ENCODE results near the gene DNMT3L. TPM values are rescaled to one million over a fixed set of nuclear protein-coding genes. Genes with fewer than 3 reads are reported as not detected.
A peak's percentile ranks its signal among the peaks of the same experiment; 100 is the strongest.

The DNMT3L gene
- total RNA-seq, 4 donors from 2014 or later = not detected

DNA sequence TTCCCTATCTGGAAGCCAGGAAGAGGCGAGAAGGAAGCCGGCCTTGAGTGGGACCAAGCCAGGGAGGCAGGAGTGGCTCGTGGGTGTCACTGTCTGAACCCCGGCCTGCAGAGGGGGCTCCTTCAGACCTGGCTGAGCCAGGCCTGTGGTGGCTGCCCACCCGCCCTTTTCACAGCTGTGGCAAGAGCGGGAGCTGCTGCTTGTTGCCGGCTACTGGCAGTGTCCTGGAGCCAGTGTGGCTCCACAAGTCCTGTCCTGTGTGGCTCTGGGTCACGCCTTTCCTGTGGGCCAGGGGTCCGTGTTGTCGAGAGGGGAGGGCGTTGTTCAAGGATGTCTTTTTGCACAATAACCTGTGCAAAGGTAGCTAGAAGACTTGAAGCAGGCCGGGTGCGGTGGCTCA, 39.4 kb upstream of the DNMT3L start:
- H3K27me3 ChIP-seq = peaks cover 0 to 10% (median 0%) of the 10 kb centered on the region in 4 donors
- peak overlapping the region; percentile 89 to 93 (median 93) for H3K27ac ChIP-seq (replicated peaks in 1 of 4)
- WGBS = 71% methylated on average over 13 of the region's 13 CpGs
- peak overlapping the region; percentile 93 to 98 (median 96) for H3K4me3 ChIP-seq
- intact Hi-C loops (cut with DNase I) = no loop called here
- TF ChIP-seq CTCF (IDR thresholded peaks at IDR 0.05) (no peak), POLR2A (IDR thresholded peaks at IDR 0.05; ENCODE audit: low read depth) (no peak), EP300 (IDR thresholded peaks at IDR 0.05) (no peak), POLR2AphosphoS5 (IDR thresholded peaks at IDR 0.05) (no peak)
- H3K4me1 ChIP-seq = peaks cover 66 to 85% (median 77%) of the 10 kb centered on the region in 4 donors
- DNase-seq (ENCODE audit: extremely low spot score) = no peak
- H3K36me3 ChIP-seq = peaks cover 0 to 3% (median 0%) of the 10 kb centered on the region in 4 donors
- no peaks in the 10 kb centered on the region for H3K9me3 ChIP-seq

DNA sequence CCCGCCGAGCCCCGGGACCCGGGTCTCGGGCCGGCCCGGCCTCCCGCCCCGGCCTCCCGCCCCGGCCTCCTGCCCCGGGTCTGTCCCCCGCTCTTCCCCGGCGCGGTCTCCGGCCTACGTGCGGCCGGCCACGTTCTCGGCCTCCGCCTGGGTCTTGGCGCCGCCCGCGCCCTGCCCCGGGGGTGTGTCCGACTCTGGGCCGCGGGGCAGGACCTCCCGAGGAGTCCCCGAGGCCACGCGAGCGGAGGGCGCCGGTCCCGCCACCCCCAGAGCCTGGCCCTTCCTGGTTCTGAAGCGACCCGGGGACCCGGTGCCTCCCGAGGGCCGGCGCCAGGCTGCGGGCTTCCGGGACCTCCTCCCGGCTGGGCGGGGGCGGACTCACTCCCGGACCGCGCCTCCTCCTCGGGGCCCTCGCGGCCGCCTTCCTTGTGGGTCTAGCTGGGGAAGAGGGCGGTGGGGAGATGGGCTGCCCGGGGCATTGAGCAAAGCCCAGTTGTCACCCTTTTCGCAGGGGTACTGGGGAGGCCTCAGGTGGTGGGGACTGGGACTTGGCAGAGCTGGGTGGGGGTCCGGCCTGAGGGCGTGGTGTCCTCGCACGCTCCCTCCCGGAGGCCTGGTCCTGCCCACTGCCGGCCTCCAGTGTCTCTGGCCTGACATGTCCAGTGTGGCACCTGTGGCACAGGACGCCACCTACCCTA, 38.7 kb upstream of the DNMT3L start:
- Histone ChIP-seq H3K27ac (replicated peaks in 1 of 4) (peak overlapping the region; percentile 89 to 93 (median 93)), H3K9me3 (no peaks in the 10 kb centered on the region), H3K4me3 (peak overlapping the region; percentile 93 to 98 (median 96)), H3K36me3 (no peaks in the 10 kb centered on the region), H3K4me1 (peaks cover 61 to 82% (median 70%) of the 10 kb centered on the region in 4 donors), H3K27me3 (peaks cover 0 to 18% (median 0%) of the 10 kb centered on the region in 4 donors)
- no peak for TF ChIP-seq EP300 (IDR thresholded peaks at IDR 0.05)
- TF ChIP-seq CTCF (IDR thresholded peaks at IDR 0.05) = no peak
- TF ChIP-seq POLR2AphosphoS5 (IDR thresholded peaks at IDR 0.05) = peak; percentile 34 to 70
- TF ChIP-seq POLR2A (IDR thresholded peaks at IDR 0.05; ENCODE audit: low read depth) = no peak
- intact Hi-C loops (cut with DNase I) = no loop called here
- peak; percentile 95 for DNase-seq (ENCODE audit: extremely low spot score)
- 4% methylated on average over 5 of the region's 67 CpGs for WGBS

DNA sequence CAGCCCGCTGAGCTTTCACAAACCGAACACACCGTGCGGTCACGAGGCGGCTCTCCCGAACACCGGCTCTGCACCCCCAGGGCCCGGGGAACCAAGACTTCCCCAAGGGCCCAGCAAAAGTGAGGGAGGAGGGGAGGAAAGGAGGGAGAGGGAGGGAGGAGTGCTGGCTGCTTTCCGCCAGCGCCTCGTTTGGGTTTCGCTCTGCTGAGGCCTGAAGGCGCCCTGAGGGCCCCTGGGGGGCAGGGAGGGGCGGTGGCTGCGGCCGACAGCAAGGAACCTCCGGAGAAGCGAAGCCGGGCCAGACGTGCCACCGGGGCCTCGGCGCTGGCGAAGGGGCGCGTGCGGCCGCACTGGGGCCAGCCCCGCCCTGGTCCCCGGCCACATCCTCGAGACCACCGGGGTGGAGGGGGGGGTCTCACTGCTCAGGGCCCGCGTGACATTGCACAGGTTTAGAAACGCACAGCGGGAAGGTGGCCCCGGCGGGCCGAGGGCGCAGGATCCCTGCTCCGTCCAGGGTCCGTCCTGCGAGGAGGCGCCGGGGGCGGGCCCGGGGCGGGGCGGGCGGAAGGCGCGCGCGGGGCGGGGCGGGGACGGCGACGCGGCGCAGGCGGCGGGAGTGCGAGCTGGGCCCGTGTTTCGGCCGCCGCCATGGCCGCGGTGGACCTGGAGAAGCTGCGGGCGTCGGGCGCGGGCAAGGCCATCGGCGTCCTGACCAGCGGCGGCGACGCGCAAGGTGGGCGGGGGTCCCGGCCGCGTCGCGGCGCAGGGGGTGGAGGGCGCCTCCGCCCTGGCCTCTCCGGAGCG, 38.0 kb upstream of the DNMT3L start, which contains the start of gene PFKL:
TSS of gene PFKL (plus strand) at position 596 of the 804 bp plus-strand sequence. CDS start at position 649, 53 bp downstream.
- 2% methylated on average over 9 of the region's 94 CpGs for WGBS
- Histone ChIP-seq H3K27ac (replicated peaks in 1 of 4) (peak within 1 kb of the TSS; percentile 89 to 93 (median 93)), H3K9me3 (no peaks in the 10 kb centered on the region), H3K4me3 (peak within 1 kb of the TSS; percentile 93 to 98 (median 96)), H3K27me3 (peaks cover 0 to 25% (median 0%) of the 10 kb centered on the region in 4 donors), H3K36me3 (no peaks in the 10 kb centered on the region), H3K4me1 (peaks cover 59 to 81% (median 70%) of the 10 kb centered on the region in 4 donors)
- DNase-seq (ENCODE audit: extremely low spot score) = no peak
- TF ChIP-seq POLR2AphosphoS5 (IDR thresholded peaks at IDR 0.05) = peak; percentile 12 to 62
- no peak for TF ChIP-seq POLR2A (IDR thresholded peaks at IDR 0.05; ENCODE audit: low read depth)
- intact Hi-C loops (cut with DNase I) = loop anchor here (2.0 to 5.0 kb wide), 2 partner anchors 37 to 287 kb away; partner anchors contain the start of gene TRAPPC10

GRCh38 chr21:44299085-44299457, 37.4 kb upstream of the DNMT3L start:
- Histone ChIP-seq H3K4me1 (peaks cover 58 to 81% (median 70%) of the 10 kb centered on the region in 4 donors), H3K36me3 (no peaks in the 10 kb centered on the region), H3K4me3 (peak overlapping the region; percentile 93 to 98 (median 96)), H3K27ac (replicated peaks in 1 of 4) (peak overlapping the region; percentile 89 to 93 (median 93)), H3K9me3 (no peaks in the 10 kb centered on the region), H3K27me3 (peaks cover 0 to 31% (median 0%) of the 10 kb centered on the region in 4 donors)
- intact Hi-C loops (cut with DNase I) = loop anchor here (2.0 to 5.0 kb wide), 2 partner anchors 38 to 287 kb away; partner anchors contain the start of gene TRAPPC10
- TF ChIP-seq EP300 (IDR thresholded peaks at IDR 0.05) = no peak
- no peak for TF ChIP-seq CTCF (IDR thresholded peaks at IDR 0.05)
- no peak for TF ChIP-seq POLR2AphosphoS5 (IDR thresholded peaks at IDR 0.05)
- TF ChIP-seq POLR2A (IDR thresholded peaks at IDR 0.05; ENCODE audit: low read depth) = no peak
- WGBS = 26% methylated on average over 10 of the region's 10 CpGs
- no peak for DNase-seq (ENCODE audit: extremely low spot score)
